Mesendoderm (in vitro differentiated cells): ENCODE results near the gene ZG16. TPM values are rescaled to one million over a fixed set of nuclear protein-coding genes. Genes with fewer than 3 reads are reported as not detected.

Source experiments
- small RNA-seq: library from polyadenylated mRNA; stranded (forward); fragments of <200 nt; extraction: miRNeasy Mini kit (QIAGEN cat#:217004); gene quantifications from one replicate; pipeline ENCODE3, GENCODE V24; 2013; ENCODE audit not compliant: insufficient read depth

ZG16 gene

Small RNA genes within 50 kb of the gene (small RNA-seq; reads per million reads assigned to genes)
- gene AC009133.6 (not detected), gene AC120114.4 (not detected)
